RWPE2 (cell line): ENCODE results near the gene METTL27.
A peak's percentile ranks its signal among the peaks of the same experiment; 100 is the strongest.

Experiments
- ATAC-seq: fragments of 200-7000 bp; cut with Tn5 transposase; 3 replicates; pipeline ENCODE4 v1.9.1; 2021; ENCODE audit warnings: low read depth
- DNase-seq: peaks from one replicate; pipeline ENCODE4 v3.0.0-alpha.2; 2020; ENCODE audit warnings: low spot score
- H3K27ac ChIP-seq: fragments of 450-650 bp; 2 replicates; pipeline ENCODE4 v1.5.1; 2017; ENCODE audit warnings: mild to moderate bottlenecking; ENCODE audit not compliant: poor library complexity, severe bottlenecking
- H3K27me3 ChIP-seq: fragments of 250-450 bp; sonication (Bioruptor Pico); 2 replicates; pipeline ENCODE4 v1.5.1; 2021; ENCODE audit warnings: mild to moderate bottlenecking, moderate library complexity; ENCODE audit not compliant: insufficient read depth, poor library complexity, severe bottlenecking
- H3K36me3 ChIP-seq: fragments of 250-450 bp; sonication (Bioruptor Pico); 2 replicates; pipeline ENCODE4 v1.5.1; 2020; ENCODE audit warnings: low read depth, mild to moderate bottlenecking, moderate library complexity
- H3K4me1 ChIP-seq: fragments of 250-450 bp; sonication (Bioruptor Pico); 2 replicates; pipeline ENCODE4 v1.5.1; 2021; ENCODE audit warnings: mild to moderate bottlenecking, moderate library complexity; ENCODE audit not compliant: insufficient read depth, poor library complexity, severe bottlenecking
- H3K4me3 ChIP-seq: fragments of 250-450 bp; sonication (Bioruptor Pico); 2 replicates; pipeline ENCODE4 v1.5.1; 2021; ENCODE audit warnings: mild to moderate bottlenecking, moderate library complexity; ENCODE audit not compliant: severe bottlenecking
- H3K9me3 ChIP-seq: fragments of 250-450 bp; sonication (Bioruptor Pico); 2 replicates; pipeline ENCODE4 v1.5.1; 2021; ENCODE audit warnings: mild to moderate bottlenecking, moderate library complexity; ENCODE audit not compliant: severe bottlenecking
- CTCF ChIP-seq: fragments of 450-650 bp; IDR thresholded peaks from one replicate; pipeline ENCODE4 v1.5.1; 2017; ENCODE audit warnings: mild to moderate bottlenecking, moderate library complexity; ENCODE audit not compliant: poor library complexity, severe bottlenecking

Gene METTL27

GRCh38 chr7:73876361-73876760, 34.0 kb upstream of the METTL27 start:
- no peaks in the 10 kb centered on the region for H3K4me1 ChIP-seq
- H3K27me3 ChIP-seq = no peaks in the 10 kb centered on the region
- ATAC-seq (no peak), DNase-seq (no peak)
- H3K9me3 ChIP-seq = no peaks in the 10 kb centered on the region
- H3K27ac ChIP-seq = no peak overlapping the region
- TF ChIP-seq CTCF = no peak
- no peak overlapping the region for H3K4me3 ChIP-seq
- H3K36me3 ChIP-seq = no peaks in the 10 kb centered on the region

- no peak for ATAC-seq
- no peak for TF ChIP-seq CTCF
Measured at GRCh38 chr7:73872056-73872908, 30.0 kb upstream of the METTL27 start.

GRCh38 chr7:73871163-73872011, 29.1 kb upstream of the METTL27 start:
- no peak overlapping the region for H3K4me3 ChIP-seq
- no peaks in the 10 kb centered on the region for H3K4me1 ChIP-seq
- H3K27ac ChIP-seq = no peak overlapping the region
- no peak for TF ChIP-seq CTCF
- no peaks in the 10 kb centered on the region for H3K27me3 ChIP-seq
- DNase-seq = no peak
- no peaks in the 10 kb centered on the region for H3K9me3 ChIP-seq
- ATAC-seq = peak; percentile 24; the same call in 2 of the 3 replicates
- H3K36me3 ChIP-seq = no peaks in the 10 kb centered on the region

More at GRCh38 chr7:73872056-73872908, 30.0 kb upstream of the METTL27 start:
- no peak for DNase-seq
- no peaks in the 10 kb centered on the region for H3K27me3 ChIP-seq
- no peaks in the 10 kb centered on the region for H3K36me3 ChIP-seq
- no peak overlapping the region for H3K4me3 ChIP-seq
- no peaks in the 10 kb centered on the region for H3K9me3 ChIP-seq
- no peaks in the 10 kb centered on the region for H3K4me1 ChIP-seq
- H3K27ac ChIP-seq = no peak overlapping the region

GRCh38 chr7:73870041-73870492, 27.8 kb upstream of the METTL27 start:
- Histone ChIP-seq H3K27me3 (no peaks in the 10 kb centered on the region), H3K27ac (no peak overlapping the region), H3K36me3 (no peaks in the 10 kb centered on the region), H3K4me3 (no peak overlapping the region), H3K9me3 (no peaks in the 10 kb centered on the region), H3K4me1 (no peaks in the 10 kb centered on the region)
- ATAC-seq = no peak
- TF ChIP-seq CTCF = no peak
- DNase-seq = no peak
